Stimulated activated naive CD8-positive, alpha-beta T cell treated with anti-CD3 and anti-CD28 coated beads, Interleukin-15, amount 100 ng/mL, for 72 hours (primary cell): ENCODE results near the gene MAG.

Experiments used
- ATAC-seq: fragments of 150-1000 bp; cut with Tn5 transposase; 2 replicates; pipeline ENCODE4 v1.10.0; 2021; ENCODE audit warnings: mild to moderate bottlenecking, moderate library complexity
- DNase-seq, 2 donors: peaks; one replicate each; pipeline ENCODE4 v3.0.0; 2021 to 2022
- H3K27ac Mint-ChIP-seq, 2 donors: one replicate each; pipeline ENCODE4 v1.8.0; 2022; ENCODE audit warnings: mild to moderate bottlenecking in 2 of 2, mixed read lengths in 2 of 2, moderate library complexity in 2 of 2
- H3K27me3 Mint-ChIP-seq: one replicate; pipeline ENCODE4 v1.8.0; 2022; ENCODE audit warnings: mixed read lengths
- H3K4me1 Mint-ChIP-seq: one replicate; pipeline ENCODE4 v1.8.0; 2022; ENCODE audit warnings: mild to moderate bottlenecking, mixed read lengths
- H3K4me3 Mint-ChIP-seq, 2 donors: one replicate each; pipeline ENCODE4 v1.8.0; 2022; ENCODE audit warnings: mild to moderate bottlenecking in 2 of 2, mixed read lengths in 2 of 2, moderate library complexity in 1 of 2
- H3K9me3 Mint-ChIP-seq, 2 donors: one replicate each; pipeline ENCODE4 v1.8.0; 2022; ENCODE audit warnings: mixed read lengths in 2 of 2

Gene MAG

DNA sequence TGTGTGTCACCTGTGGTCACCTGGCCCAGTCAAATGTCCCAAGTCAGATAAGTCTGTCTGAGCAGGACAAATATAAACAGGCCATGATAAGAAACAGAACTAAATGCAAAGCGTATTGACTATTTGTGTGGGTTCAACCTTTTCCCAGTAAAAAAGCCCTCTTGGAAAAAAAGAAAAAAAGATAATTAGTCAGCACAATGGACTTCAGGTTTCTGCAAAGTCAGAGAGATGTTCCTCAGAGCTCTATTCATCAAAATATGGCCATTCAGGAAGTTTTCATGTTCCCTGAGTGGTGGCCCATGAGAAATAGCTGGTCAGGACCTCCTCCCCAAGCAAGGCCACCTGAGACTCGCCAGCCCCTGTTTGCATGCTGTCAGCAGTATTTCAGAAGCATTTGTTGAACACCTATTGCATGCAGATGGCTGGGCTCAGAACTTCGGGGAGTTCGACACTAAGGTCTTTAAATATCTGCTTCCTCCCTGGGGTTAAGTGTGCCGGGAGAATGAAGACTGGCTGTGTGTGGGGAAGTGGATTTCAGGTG lies 69.0 kb downstream of the MAG start:
- Mint-ChIP-seq H3K4me3 (no peak overlapping the region), H3K4me1 (peaks cover 15% of the 10 kb centered on the region), H3K27ac (no peak overlapping the region), H3K9me3 (no peaks in the 10 kb centered on the region), H3K27me3 (peaks cover 38% of the 10 kb centered on the region)
- ATAC-seq (no peak), DNase-seq (no peak)

DNA sequence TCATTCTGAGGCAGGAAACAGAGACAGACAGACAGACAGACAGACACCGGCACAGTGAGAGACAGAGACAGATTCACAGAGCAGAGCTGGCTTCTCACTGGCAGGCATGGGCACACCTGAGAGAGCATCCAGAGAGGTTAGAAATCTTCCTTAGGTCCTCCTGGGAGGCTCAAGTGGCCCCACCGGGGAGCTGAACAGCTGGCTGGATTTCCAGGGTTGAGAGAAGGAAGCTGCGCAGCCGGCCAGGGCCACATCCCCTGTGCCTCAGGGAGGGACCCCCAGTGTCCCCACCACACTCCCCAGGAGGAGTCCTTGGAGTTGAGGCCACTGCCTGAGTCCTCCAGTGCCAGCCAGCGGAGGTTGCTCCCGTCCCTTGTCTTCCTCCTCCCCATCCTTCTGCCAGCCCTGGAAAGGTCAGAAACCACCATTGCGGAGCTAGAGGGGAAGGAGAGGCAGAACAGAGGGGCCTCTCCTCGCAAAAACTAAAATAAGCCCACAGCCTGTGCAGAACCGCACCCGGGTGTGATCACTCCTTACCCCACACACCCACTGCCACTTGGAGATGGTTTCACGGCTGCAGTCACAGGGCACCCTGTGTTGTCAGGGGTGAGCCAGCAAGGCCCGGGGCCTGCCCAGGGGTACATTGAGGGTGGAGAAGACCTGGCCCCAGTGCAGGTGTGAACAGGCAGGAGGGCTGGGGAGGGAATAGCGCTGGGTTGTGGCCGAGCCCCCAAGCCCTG lies 70.5 kb downstream of the MAG start:
- ATAC-seq = no peak
- no peaks in the 10 kb centered on the region for H3K9me3 Mint-ChIP-seq
- peaks cover 11% of the 10 kb centered on the region for H3K4me1 Mint-ChIP-seq
- no peak for DNase-seq
- H3K4me3 Mint-ChIP-seq = no peak overlapping the region
- peaks cover 34% of the 10 kb centered on the region for H3K27me3 Mint-ChIP-seq
- no peak overlapping the region for H3K27ac Mint-ChIP-seq

- ATAC-seq = peak; percentile 49
- no peak for DNase-seq
- peaks cover 41% of the 10 kb centered on the region for H3K27me3 Mint-ChIP-seq
- H3K9me3 Mint-ChIP-seq = no peaks in the 10 kb centered on the region
- peaks cover 7% of the 10 kb centered on the region for H3K4me1 Mint-ChIP-seq
- no peak overlapping the region for H3K4me3 Mint-ChIP-seq
- peak overlapping the region in 1 of 2 donors; percentile 61 for H3K27ac Mint-ChIP-seq
Observed at GRCh38 chr19:35363001-35363590, 71.1 kb downstream of the MAG start.
